Measurements from ENCODE around the gene DDX1. TPM values are rescaled to one million over a fixed set of nuclear protein-coding genes. Genes with fewer than 3 reads are reported as not detected.

Gene DDX1
- total and polyA plus RNA-seq, 8 donors = 74.2 to 153 (median 126) TPM

DNA sequence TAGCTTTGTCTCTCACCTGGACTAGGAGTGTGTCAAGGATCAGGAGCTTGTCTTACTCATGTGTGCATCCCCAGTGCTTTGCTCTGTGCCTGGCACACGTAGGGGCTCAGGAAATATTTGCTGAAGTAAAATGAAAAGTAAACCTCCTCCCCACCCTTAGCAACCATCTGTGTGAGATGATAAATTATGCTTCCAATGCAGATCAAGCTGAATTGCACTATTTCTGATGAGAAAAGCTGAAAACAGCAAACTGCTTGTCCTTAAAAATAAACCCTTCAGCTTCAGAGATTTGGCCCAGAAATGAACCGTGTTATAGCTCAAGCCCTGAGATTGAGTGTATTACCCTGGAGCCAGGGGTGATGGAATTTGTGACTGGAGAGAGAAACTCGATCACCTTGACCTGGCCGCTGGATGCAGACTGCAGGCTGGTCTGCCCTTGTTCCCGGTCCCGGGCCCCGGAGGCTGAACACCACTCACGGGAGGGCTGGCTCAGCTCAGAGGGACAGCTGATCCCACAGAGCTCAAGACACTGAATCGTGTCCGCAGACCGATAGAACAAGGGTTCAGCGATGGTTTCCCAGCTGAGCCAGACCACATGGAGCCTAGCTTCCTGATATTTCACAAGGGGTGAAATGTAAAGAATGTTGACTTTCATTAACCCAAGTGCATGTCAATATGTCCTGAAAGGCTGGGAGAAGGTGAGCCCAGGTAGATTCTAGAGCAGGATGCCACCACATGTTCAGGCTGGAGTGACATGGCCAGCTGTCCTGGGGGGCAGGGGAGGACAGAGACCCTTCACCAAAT is 50.5 kb downstream of the DDX1 start:
- ATAC-seq (no peak), DNase-seq (no peak)
- no peak overlapping the region for H3K27ac ChIP-seq
- H3K4me3 ChIP-seq = no peak overlapping the region
- no peaks in the 10 kb centered on the region for H3K27me3 ChIP-seq
- TF ChIP-seq CTCF (IDR thresholded peaks at IDR 0.05) = no peak
- intact Hi-C loops (cut with DNase I) = no loop called here
- H3K36me3 ChIP-seq = peaks cover 0 to 11% of the 10 kb centered on the region in 2 donors
- H3K9me3 ChIP-seq = peaks cover 0 to 4% of the 10 kb centered on the region in 2 donors
- H3K4me1 ChIP-seq = peaks cover 0 to 16% of the 10 kb centered on the region in 2 donors

GRCh38 chr2:15642815-15643500 is 51.3 kb downstream of the DDX1 start:
- ATAC-seq (no peak), DNase-seq (no peak)
- TF ChIP-seq CTCF (IDR thresholded peaks at IDR 0.05) = no peak
- peaks cover 0 to 4% of the 10 kb centered on the region in 2 donors for H3K9me3 ChIP-seq
- no peaks in the 10 kb centered on the region for H3K27me3 ChIP-seq
- H3K36me3 ChIP-seq = peaks cover 0 to 11% of the 10 kb centered on the region in 2 donors
- intact Hi-C loops (cut with DNase I) = no loop called here
- no peak overlapping the region for H3K27ac ChIP-seq
- no peak overlapping the region for H3K4me3 ChIP-seq
- peaks cover 0 to 9% of the 10 kb centered on the region in 2 donors for H3K4me1 ChIP-seq

- Histone ChIP-seq H3K9me3 (peaks cover 0 to 4% of the 10 kb centered on the region in 2 donors), H3K36me3 (peaks cover 0 to 11% of the 10 kb centered on the region in 2 donors), H3K27me3 (no peaks in the 10 kb centered on the region), H3K4me1 (peaks cover 0 to 9% of the 10 kb centered on the region in 2 donors), H3K4me3 (no peak overlapping the region), H3K27ac (no peak overlapping the region)
- intact Hi-C loops (cut with DNase I) = no loop called here
- no peak for DNase-seq
- TF ChIP-seq CTCF (IDR thresholded peaks at IDR 0.05) = no peak
- no peak for ATAC-seq
Measured at GRCh38 chr2:15643791-15644585, 52.3 kb downstream of the DDX1 start.

- Histone ChIP-seq H3K27me3 (no peaks in the 10 kb centered on the region), H3K36me3 (peaks cover 0 to 11% of the 10 kb centered on the region in 2 donors), H3K4me1 (peaks cover 0 to 1% of the 10 kb centered on the region in 2 donors), H3K27ac (no peak overlapping the region), H3K4me3 (no peak overlapping the region), H3K9me3 (peaks cover 0 to 4% of the 10 kb centered on the region in 2 donors)
- DNase-seq (no peak), ATAC-seq (no peak)
- no peak for TF ChIP-seq CTCF (IDR thresholded peaks at IDR 0.05)
- intact Hi-C loops (cut with DNase I) = no loop called here
Measured at GRCh38 chr2:15645300-15645699, 53.6 kb downstream of the DDX1 start.

Measured in left lung (tissue), 10 donors.